Keratinocyte (primary cell): ENCODE measurements around the gene C18orf32. TPM values are rescaled to one million over a fixed set of nuclear protein-coding genes. Genes with fewer than 3 reads are reported as not detected.

Experiments used
- DNase-seq: peaks from one replicate; pipeline ENCODE4 v3.0.0-alpha.2; 2011; ENCODE audit warnings: low read depth, missing footprints, low spot score
- FAIRE-seq: peaks from 2 replicates; lab custom pipeline; 2011; peaks lifted over from hg19 to GRCh38; lab: Jason Lieb, UNC
- H2AFZ ChIP-seq: 2 replicates; pipeline ENCODE4 v1.6.0; 2012; ENCODE audit warnings: low read length, control low read depth, inconsistent platforms; ENCODE audit not compliant: control insufficient read depth
- H3K27ac ChIP-seq: 2 replicates; pipeline ENCODE4 v1.5.1; 2011; ENCODE audit warnings: low read length; ENCODE audit not compliant: control insufficient read depth, insufficient read depth
- H3K27me3 ChIP-seq: 3 replicates; pipeline ENCODE4 v1.6.0; 2011; ENCODE audit warnings: low read length; ENCODE audit not compliant: control insufficient read depth, insufficient read depth; ENCODE audit errors: extremely low read depth
- H3K36me3 ChIP-seq, 2 experiments: 2 replicates in 1 of 2; 3 replicates in 1 of 2; pipeline ENCODE4 v1.5.1; 2011; ENCODE audit warnings: low read length in 2 of 2, mild to moderate bottlenecking in 1 of 2; ENCODE audit not compliant: control insufficient read depth in 2 of 2, insufficient read depth in 2 of 2; ENCODE audit errors: extremely low read depth in 1 of 2
- H3K4me1 ChIP-seq: 3 replicates; pipeline ENCODE4 v1.5.1; 2011; ENCODE audit warnings: low read length; ENCODE audit not compliant: control insufficient read depth, insufficient read depth; ENCODE audit errors: extremely low read depth
- H3K4me2 ChIP-seq: 3 replicates; pipeline ENCODE4 v1.6.0; 2011; ENCODE audit warnings: low read depth, low read length; ENCODE audit not compliant: control insufficient read depth, insufficient read depth; ENCODE audit errors: extremely low read depth
- H3K4me3 ChIP-seq, 3 experiments: fragments of 200-600 bp in 1 of 3; sonication (generic) in 1 of 3; 2 replicates in 2 of 3; 3 replicates in 1 of 3; pipeline ENCODE4 v1.5.1; 2011 to 2016; ENCODE audit warnings: low read length in 3 of 3, mild to moderate bottlenecking in 3 of 3, control low read depth in 2 of 3, inconsistent platforms in 1 of 3, low read depth in 1 of 3, mixed read lengths in 1 of 3, mixed run types in 1 of 3, moderate library complexity in 1 of 3; ENCODE audit not compliant: control insufficient read depth in 2 of 3, insufficient read depth in 2 of 3; ENCODE audit errors: extremely low read depth in 1 of 3
- H3K79me2 ChIP-seq: 2 replicates; pipeline ENCODE4 v1.6.0; 2012; ENCODE audit warnings: low read length; ENCODE audit not compliant: control insufficient read depth, insufficient read depth
- H3K9ac ChIP-seq: 3 replicates; pipeline ENCODE4 v1.6.0; 2011; ENCODE audit warnings: low read length; ENCODE audit not compliant: control insufficient read depth, insufficient read depth; ENCODE audit errors: extremely low read depth
- H3K9me1 ChIP-seq: 3 replicates; pipeline ENCODE4 v1.6.0; 2011; ENCODE audit warnings: low read length; ENCODE audit not compliant: control insufficient read depth, insufficient read depth; ENCODE audit errors: extremely low read depth
- H3K9me3 ChIP-seq: 2 replicates; pipeline ENCODE4 v1.5.1; 2012; ENCODE audit warnings: low read depth, low read length; ENCODE audit not compliant: control insufficient read depth
- H4K20me1 ChIP-seq: 3 replicates; pipeline ENCODE4 v1.6.0; 2011; ENCODE audit warnings: low read length; ENCODE audit not compliant: control insufficient read depth, insufficient read depth; ENCODE audit errors: extremely low read depth
- CTCF ChIP-seq, 3 experiments: IDR thresholded peaks in 1 of 3; conservative IDR thresholded peaks in 1 of 3; optimal IDR thresholded peaks in 1 of 3; 2 replicates in 2 of 3; 3 replicates in 1 of 3; pipeline versions ENCODE3 to v1.5.1; 2011; ENCODE audit warnings: low read length in 3 of 3, mild to moderate bottlenecking in 3 of 3, moderate library complexity in 2 of 3, control low read depth in 1 of 3, inconsistent platforms in 1 of 3; ENCODE audit not compliant: insufficient read depth in 2 of 3; ENCODE audit errors: extremely low read depth in 1 of 3
- EZH2 ChIP-seq: IDR thresholded peaks from one replicate; pipeline ENCODE4 v1.6.1; 2012; ENCODE audit warnings: inconsistent platforms, mild to moderate bottlenecking, low read length, moderate library complexity
- dilution Hi-C: fragments of 300-500 bp; cut with MboI; formaldehyde crosslinking; loops from one replicate; pipeline ENCODE4 v1.7.0; 2020; ENCODE audit warnings: low sequenced_read_pairs; ENCODE audit not compliant: extremely low pct_ligation_motif_present
- polyA plus RNA-seq, 5 experiments: library from polyadenylated mRNA; depleted of rRNA in 3 of 5; stranded (reverse) in 3 of 5; stranded (forward) in 1 of 5; unstranded in 1 of 5; fragments of >200 nt; gene quantifications; 1 replicate in 1 of 5; 2 replicates in 3 of 5; 3 replicates in 1 of 5; pipeline versions ENCODE4 v1.2.1 to v1.2.3, GENCODE V29; 2011 to 2012; ENCODE audit warnings: missing spikeins in 2 of 5, low read depth in 1 of 5, low replicate concordance in 1 of 5

Gene C18orf32
- polyA plus RNA-seq, 1 donor (not counting 4 experiments of a cell fraction or from before 2014, with no cell fraction given), result 35.7 TPM

- Histone ChIP-seq H3K4me3 (peak overlapping the region; percentile 79 to 85 (median 80)), H2AFZ (peak overlapping the region; percentile 86), H3K9ac (peak overlapping the region; percentile 86), H3K27me3 (no peaks in the 10 kb centered on the region), H3K27ac (peak overlapping the region; percentile 66), H3K9me1 (no peaks in the 10 kb centered on the region), H4K20me1 (no peaks in the 10 kb centered on the region), H3K79me2 (peaks cover 34% of the 10 kb centered on the region), H3K4me1 (peaks cover 9% of the 10 kb centered on the region), H3K36me3 (no peaks in the 10 kb centered on the region), H3K4me2 (peak overlapping the region; percentile 91), H3K9me3 (no peaks in the 10 kb centered on the region)
- dilution Hi-C loops, result no loop called here
- DNase-seq, result no peak
- no peak for FAIRE-seq
- TF ChIP-seq EZH2 (no peak), CTCF (optimal IDR thresholded peaks at IDR 0.05 in 1 of 3, IDR thresholded peaks at IDR 0.05 in 1 of 3, conservative IDR thresholded peaks at IDR 0.05 in 1 of 3; ENCODE audit: extremely low read depth in 1 of 3, insufficient read depth in 2 of 3, low read length in 3 of 3) (no peak)
Measured at GRCh38 chr18:49459404-49460171, 27.4 kb downstream of the C18orf32 start.

GRCh38 chr18:49457616-49458015 lies 29.4 kb downstream of the C18orf32 start:
- Histone ChIP-seq H3K27me3 (no peaks in the 10 kb centered on the region), H3K27ac (no peak overlapping the region), H3K4me1 (peaks cover 9% of the 10 kb centered on the region), H3K9me1 (no peaks in the 10 kb centered on the region), H3K4me2 (no peak overlapping the region), H3K36me3 (no peaks in the 10 kb centered on the region), H4K20me1 (no peaks in the 10 kb centered on the region), H3K9ac (no peak overlapping the region), H3K9me3 (no peaks in the 10 kb centered on the region), H3K79me2 (peaks cover 40% of the 10 kb centered on the region), H3K4me3 (no peak overlapping the region), H2AFZ (no peak overlapping the region)
- no peak for TF ChIP-seq CTCF (optimal IDR thresholded peaks at IDR 0.05 in 1 of 3, IDR thresholded peaks at IDR 0.05 in 1 of 3, conservative IDR thresholded peaks at IDR 0.05 in 1 of 3; ENCODE audit: extremely low read depth in 1 of 3, insufficient read depth in 2 of 3, low read length in 3 of 3)
- no peak for TF ChIP-seq EZH2
- dilution Hi-C loops, result no loop called here
- no peak for DNase-seq
- no peak for FAIRE-seq
